DMS53 treated with DMSO at 0.1 percent for 48 hours (cell line): ENCODE results near the gene GREB1L.

ENCODE experiments used
- DNase-seq: peaks from one replicate; lab custom pipeline; 2025; ENCODE audit not compliant: unreplicated experiment; lab: John Stamatoyannopoulos, UW

The GREB1L gene

DNA sequence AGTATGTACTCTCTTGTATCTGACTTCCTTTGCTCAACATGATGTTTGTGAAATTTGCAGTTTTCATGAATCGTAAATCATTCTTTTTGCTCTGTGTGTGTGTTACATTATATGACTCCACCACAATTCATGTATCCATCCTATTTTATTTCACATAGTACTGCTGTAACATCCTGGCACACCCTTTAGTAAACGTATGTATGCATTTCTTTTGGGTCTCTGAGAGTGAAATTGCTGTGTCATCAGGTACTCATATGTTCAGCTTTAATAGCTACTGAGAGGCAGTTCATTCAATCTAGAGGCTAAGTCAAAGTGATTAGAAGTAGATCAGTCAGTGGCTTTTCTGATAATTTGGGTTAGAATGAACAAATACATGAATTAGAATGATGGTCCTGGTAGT, 239.7 kb downstream of the GREB1L start:
- no peak for DNase-seq

DNA sequence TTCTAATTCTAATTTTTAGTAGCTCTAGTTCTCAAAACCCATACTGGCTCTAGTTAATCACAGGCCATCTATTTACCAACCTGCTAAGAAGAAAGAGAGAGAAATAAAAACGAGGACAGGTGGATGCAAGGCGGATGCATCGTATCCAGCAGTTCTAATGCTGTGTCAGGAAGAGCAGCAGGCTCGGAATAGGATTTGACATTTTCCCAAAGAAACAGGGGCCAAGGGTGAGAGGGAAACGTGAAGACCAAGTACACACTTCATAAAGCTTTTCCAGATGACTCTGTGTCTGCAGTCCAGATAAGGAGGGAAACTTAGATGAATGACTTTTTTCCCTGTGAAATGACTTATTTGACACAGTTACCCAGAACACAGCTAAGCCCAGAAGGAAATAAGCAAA, 241.0 kb downstream of the GREB1L start:
- no peak for DNase-seq

DNA sequence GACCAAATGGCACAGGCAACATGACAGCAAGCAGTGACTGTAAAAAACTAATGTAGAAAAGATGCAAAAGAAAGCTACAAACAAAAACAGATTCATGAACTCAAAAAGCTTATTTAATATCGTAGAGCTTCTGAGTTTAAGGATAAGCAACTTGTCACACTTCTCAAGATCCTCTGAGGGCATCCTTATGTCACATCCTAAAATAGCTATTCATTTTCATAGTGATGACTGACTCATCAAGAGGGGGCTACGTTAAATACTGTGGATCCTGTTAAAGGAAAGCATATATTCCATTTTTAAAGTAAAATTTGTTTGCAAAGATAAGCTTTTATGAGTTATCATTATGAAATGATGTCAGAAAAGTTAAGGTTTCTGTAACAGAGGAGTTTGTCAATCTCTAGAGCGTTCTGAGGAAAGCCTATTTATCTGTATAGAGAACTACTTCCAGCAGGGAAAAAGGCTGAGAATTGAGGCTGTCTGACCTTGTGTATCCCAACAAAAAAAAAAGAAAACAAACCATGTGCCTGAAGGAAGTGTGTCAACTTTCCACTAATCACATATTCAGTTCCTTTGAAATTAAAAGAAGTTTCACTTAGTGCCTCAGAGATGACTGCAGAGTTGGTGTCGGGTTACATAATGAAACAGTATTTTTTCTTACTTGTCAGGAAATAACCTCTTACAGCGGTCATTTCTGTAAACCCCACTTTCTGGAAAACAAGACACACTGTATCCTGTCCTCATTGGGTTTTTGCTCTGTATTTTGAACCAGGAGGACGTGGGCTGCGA, 243.0 kb downstream of the GREB1L start:
- DNase-seq, result no peak

DNA sequence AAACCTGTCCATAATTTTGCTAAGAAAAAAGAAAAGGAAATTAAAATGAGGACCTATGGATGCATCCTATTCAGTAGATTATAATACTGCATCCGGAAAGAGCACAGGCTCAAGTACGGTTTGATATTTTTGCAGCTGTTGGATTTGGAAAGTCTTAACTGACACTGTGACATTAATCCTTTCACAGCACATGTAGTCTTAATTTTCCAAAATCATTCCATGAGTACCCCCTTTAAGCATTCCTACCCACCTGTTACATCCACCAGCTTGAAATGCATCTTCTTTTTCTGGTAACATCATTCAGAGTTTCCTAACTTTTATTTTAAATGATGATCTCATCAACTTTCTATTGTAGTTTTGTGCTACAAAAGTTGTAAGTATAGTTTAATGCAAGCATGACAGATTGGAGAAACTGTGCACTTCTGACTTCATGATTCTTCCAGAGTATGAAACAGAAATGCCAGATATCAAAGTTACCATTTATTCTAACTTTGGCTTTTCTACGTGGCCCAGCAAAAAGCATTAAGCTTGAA, 244.9 kb downstream of the GREB1L start:
- DNase-seq, result no peak

DNA sequence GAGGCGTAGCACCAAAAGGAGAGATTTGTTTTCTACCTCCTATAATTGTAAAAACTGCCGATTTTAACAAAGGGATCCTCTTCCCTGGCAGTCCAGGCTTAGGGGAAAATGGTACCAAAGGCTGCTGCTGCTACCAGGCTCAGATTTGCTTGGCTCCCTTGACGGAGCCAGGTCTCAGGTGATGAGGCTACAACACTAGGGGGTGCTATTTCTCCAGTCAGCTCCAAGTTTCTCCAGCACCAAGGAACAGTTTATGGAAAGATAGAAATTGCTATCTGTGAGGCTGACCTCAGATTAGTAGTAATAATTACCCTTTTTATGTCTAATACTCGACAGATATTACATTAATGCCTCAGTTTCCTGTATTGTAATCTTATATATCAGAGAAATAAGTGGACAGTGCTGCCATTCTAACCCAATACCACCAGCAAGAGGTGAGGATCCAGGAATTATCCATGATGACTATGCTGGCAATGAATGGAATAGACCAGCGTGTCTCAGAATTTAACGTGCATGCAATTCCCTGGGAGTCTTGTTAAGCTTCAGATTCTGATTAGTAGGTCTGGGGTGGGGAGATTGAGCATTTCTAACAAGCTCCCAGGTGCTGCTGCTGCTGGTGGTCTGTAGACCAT, 247.2 kb downstream of the GREB1L start:
- peak; percentile 27 for DNase-seq

DNA sequence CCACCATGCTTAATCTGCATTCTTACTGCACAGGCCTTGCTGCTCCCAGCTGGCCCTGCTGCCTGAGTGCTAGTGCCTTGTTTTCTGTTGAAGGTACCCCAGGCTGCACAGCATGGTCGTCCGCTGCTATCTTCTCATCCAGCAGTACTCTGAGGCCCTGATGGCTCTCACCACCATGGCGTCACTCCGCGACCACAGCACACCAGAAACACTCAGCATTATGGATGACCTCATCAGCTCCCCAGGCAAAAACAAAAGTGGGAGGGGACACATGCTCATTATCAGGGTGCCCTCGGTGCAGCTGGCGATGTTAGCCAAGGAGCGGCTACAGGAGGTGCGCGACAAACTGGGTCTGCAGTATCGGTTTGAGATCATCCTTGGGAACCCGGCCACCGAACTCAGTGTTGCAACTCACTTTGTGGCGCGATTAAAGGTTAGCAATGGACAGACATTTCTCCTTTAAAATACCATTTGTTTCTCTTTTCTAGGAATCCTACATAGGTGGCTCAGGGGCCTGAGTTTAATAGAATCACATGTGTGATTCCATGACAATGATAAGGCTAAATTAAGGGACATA, 248.0 kb downstream of the GREB1L start:
- no peak for DNase-seq

DNA sequence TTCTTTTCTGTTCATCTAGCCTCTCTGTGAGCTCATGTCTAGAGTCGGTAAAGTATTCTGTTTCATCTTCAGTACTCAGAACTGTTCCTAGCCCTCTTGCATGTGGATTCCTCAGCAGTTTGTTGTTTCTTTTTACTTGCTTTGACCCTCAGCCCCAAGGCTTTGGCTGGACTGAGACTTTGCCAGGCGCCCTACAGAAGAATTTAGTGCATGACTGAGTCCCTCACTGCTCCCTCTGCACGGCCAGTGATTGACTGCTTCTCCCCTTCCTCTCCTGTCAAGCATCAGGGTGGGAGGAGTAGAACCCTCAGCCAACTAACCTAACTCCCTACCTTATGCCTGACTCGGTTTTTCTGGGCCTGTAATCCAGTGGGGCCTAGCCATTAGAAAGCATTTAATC, 248.7 kb downstream of the GREB1L start:
- DNase-seq, result no peak

DNA sequence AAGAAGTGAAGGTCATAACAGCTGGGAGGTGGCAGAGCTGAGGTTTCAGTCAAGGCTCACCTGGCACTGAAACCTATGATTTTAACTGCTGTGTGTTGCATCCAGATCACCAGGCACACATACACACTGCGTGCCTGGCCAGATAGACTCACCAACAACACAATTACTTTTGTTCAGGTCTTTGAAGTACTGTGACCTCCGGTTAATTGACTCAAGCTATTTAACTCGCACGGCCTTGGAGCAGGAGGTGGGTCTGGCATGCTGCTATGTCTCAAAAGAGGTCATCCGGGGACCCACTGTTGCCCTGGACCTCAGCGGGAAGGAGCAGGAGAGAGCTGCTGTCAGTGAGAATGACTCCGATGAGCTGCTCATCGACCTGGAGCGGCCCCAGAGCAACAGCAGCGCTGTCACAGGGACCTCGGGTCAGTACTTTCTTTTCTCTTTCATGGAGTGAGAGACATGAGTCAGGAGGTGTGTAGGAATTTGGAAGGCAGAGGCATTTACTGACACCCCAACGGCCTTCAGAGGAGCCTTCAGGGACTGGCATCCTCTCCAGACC, 254.3 kb downstream of the GREB1L start:
- no peak for DNase-seq

DNA sequence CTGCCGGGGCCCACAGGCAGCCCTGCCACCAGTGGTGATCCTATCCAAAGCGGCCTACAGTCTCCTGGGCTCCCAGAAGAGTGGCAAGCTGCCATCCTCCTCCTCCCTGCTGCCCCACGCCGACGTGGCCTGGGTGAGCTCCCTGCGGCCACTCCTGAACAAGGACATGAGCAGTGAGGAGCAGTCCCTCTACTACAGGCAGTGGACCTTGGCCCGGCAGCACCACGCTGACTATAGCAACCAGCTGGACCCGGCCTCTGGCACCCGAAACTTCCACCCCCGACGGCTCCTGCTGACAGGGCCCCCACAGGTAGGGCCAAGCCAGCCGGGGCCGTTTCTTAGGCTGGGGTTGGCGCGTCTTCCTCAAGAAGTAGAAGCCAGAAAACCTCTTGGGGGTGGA, 258.0 kb downstream of the GREB1L start:
- no peak for DNase-seq

DNA sequence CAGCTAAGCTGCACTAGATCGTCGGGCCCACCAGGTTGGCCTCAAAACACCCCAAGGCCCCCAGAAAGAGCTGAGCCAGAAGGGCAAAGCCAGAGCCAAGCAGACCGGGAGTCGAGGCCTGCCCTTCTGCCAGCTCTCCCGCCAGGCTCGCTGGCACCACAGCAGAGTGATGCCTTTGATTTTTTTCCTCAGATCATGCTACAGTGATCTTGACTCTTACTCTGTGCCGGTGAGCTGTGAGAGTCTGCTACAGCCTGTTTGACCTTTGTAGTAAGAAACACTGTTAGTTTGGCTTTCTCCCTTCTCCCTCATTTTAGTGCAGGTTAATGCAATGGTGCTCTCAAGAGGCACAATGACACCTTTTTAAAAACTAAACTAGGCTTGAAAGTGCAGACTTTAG, 260.6 kb downstream of the GREB1L start:
- no peak for DNase-seq

DNA sequence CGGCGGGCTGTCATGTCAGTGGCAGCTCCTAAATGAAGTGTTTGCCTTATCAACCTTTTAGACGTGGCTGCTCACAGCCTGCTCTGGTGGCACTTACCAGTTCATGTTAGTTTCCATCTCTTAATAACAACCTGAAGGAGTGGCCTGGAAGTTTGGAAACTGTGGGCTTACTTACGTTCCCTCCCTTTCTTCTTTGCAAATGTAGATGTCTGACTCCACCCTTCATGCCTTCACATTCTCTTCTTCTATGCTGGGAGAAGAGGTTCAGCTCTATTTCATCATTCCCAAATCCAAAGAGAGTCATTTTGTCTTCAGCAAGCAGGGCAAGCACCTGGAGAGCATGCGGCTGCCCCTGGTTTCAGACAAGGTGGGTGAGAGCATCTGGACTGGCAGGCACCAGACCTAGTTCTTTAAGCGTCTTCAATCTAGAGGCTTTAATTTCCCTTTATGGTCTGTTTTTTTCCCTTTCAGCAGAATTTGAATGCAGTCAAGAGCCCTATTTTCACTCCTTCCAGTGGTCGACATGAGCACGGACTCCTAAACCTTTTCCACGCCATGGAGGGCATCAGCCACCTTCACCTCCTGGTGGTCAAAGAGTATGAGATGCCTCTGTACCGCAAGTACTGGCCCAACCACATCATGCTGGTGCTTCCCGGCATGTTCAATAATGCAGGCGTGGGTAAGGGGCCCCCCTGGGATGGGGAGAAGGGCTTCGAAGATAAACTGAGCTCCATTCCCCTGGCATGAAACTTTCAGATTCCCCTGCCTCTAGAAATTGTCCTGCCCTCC, 266.1 kb downstream of the GREB1L start:
- DNase-seq, result no peak

DNA sequence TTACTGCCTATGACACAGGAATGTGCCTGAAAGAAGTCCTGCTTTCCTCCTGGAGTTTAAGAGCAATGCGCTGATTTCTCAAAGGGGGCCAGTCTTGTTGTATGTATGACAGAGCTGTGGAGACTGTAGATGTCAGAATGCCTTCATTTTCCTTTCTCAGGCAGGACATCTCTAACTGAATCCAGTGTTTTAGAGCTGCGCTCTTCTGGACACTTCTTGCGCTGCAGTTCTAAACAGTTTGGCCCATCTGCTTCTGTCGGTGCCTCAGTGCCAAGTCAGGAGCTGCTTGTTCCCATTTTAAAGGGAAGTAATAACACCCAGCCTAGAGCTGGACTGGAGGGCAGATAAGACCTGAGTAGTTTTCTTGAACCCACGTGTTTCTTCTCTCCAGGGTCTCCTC, 267.0 kb downstream of the GREB1L start:
- DNase-seq, result no peak

DNA sequence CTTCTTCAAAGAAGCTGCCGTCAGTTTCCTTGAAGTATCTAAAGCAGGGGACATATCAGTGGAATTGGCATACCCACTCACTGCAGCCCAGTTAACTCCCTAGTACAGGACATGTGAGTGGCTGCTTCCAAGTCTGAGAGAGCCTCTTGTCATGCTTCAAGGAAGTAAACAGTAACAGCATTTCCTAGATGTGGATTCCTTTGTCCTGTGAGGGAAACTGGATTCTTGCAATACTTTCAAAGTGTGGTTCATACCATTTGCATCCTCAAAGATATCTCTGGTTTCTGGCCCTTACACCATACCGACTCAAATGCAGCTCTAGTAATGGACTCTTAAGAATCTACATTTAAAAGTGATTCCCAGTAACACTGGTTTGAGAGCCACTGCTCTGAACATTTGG, 271.3 kb downstream of the GREB1L start:
- DNase-seq, result no peak

DNA sequence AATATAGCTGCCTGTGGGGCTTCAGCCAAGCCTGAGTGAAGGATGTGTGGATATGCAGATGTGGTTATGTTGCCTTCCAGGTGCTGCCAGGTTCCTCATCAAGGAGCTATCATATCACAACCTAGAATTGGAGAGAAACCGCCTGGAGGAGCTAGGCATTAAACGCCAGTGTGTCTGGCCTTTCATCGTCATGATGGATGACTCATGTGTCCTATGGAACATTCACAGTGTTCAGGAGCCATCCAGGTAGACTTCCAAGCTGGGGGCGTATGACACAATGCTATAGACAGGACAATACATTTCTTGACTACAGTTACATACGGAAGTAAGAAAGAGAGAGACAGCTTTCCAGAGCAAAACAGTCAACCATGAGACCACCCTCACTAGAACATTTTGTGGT, 271.7 kb downstream of the GREB1L start:
- DNase-seq, result no peak

DNA sequence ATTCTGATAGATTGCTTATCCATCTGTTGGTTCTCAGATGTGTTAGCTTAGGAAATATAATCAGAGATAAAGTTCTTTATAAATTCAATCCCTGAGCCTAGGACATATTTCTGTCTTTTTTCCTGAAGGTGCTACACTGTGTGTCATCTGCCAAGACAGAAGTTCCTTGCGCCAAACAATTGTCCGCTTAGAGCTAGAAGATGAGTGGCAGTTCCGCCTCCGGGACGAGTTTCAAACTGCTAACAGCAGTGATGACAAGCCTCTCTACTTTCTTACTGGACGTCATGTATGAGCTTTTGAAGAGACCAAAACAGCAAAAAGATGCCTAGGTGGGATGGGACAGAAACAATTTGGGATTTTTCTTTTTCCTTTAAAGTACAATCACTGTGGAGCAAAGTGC, 280.5 kb downstream of the GREB1L start:
- DNase-seq, result no peak

DNA sequence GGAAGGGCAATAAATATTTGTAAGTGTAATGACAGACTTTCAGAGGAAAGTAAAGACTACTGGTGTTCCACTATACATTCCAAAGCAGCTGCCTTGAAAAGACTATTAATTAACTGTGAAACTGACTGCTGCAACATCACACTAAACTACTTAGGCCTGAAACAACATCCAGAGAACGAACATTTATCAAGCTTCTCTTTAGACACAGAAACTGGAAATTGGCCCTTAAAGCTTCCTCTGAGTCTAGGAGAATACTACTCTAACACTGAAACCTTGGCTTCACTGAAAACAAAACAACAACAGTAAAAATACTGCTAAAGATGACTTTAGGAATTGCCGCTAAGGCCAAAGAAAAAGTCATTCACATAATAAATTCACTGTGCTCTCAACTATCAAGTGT, 283.9 kb downstream of the GREB1L start:
- DNase-seq, result no peak

DNA sequence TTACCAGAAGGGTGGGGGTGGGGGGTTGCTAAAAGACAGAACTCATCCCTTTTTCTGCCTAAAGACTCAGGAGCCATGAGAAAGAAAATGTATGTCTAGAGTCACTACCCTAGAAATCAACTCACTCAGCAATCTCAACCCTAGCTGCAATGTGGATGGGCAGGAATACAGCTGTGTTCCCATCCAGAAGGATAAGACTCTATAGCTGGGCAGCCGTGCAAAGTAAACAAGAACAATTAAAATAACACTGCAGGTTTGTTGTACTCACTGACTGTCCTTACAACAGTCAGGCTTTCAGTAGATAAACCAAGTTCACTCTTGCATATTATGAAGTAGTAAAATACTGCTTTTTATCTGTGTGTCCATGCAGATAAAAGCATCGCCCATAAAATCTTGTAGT, 284.4 kb downstream of the GREB1L start:
- no peak for DNase-seq

DNA sequence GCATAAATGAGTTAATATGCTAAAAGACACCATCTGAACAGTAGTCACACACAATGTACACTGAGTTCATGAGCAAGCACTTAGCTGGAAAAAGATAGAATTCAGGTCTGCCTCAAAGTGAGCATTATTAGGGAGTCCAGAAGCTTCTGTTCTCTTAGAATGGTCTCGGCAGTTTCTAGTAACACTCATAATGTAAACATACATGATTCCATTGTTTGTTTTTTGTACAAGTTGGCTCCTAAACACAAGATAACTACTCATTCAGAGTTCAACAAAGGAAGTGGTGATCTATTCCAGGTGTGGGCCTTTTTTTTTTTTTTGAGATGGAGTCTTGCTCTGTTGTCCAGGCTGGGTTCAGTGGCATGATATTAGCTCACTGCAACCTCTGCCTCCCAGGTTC, 292.3 kb downstream of the GREB1L start:
- DNase-seq, result no peak

DNA sequence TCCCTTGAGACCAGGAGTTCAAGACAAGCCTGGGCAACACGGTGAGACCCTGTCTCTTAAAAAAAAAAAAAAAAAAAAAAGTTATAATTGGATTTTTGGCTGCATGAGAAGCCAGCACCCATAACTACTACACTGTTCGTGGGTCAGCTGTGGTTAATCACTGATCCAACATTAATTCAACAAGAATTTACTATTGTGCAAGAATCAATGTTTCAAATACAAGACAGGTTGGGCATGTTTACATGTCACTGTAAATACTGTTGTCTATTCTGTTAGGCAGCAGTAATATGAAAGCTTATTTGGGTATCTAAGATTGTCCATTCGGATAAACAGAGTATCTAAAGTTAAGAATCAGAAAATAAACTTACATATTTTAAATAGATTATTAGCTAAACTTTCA, 296.2 kb downstream of the GREB1L start:
- DNase-seq, result no peak

DNA sequence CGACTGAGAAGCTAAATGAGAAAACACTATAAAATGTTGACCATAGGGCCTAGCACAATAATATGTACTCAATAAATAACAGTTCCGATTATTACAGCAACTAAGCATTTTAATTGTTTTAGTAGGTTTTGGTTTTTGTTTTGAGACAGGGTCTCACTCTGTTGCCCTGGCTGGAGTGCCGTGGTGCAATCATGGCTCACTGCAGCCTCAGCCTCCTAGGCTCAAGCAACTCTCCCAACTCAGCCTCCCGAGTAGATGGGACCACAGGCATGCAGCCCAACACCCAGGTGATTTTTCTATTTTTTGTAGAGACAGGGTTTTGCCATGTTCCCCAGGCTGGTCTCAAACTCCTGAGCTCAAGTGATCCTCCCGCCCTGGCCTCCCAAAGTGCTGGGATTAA, 304.4 kb downstream of the GREB1L start:
- no peak for DNase-seq

DNA sequence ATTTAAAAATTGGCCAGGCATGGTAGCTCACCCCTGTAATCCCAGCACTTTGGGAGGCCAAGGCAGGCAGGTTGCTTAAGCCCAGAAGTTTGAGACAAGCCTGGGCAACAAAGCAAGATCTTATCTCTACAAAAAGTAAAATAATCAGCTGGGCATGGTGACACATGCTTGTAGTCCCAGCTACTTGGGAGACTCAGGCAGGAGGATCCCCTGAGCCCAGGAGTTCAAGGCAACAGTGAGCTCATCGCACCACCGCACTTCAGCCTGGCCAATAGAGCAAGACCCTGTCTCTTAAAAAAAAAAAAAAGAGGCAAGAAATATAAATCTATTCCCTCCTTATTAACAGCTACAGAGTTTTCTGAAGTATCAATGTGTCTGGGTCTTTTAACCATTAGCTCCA, 306.6 kb downstream of the GREB1L start:
- DNase-seq, result no peak
